K562 (cell line): Measurements from ENCODE around the gene CCDC136. TPM values are rescaled to one million over a fixed set of nuclear protein-coding genes. Genes with fewer than 3 reads are reported as not detected.

Experiments
- AFF4 ChIP-seq: sonication (generic); formaldehyde crosslinking; IDR thresholded peaks from 2 replicates; pipeline ENCODE4 v1.8.0; 2023; ENCODE audit warnings: mild to moderate bottlenecking, missing genetic modification reagents
- CBX3 ChIP-seq, 2 experiments: IDR thresholded peaks; 1 replicate in 1 of 2; 2 replicates in 1 of 2; pipeline ENCODE4 v1.6.1; 2012; ENCODE audit warnings: inconsistent platforms in 2 of 2, low read length in 2 of 2, borderline replicate concordance in 1 of 2, control low read depth in 1 of 2
- CC2D1A ChIP-seq: fragments of 450-650 bp; IDR thresholded peaks from 2 replicates; pipeline ENCODE4 v1.6.1; 2017; ENCODE audit warnings: mild to moderate bottlenecking
- CLOCK ChIP-seq: fragments of 250-450 bp; sonication (Bioruptor Pico); IDR thresholded peaks from 2 replicates; pipeline ENCODE4 v1.4.0; 2020; ENCODE audit warnings: mild to moderate bottlenecking, moderate library complexity, borderline replicate concordance
- CTCFL ChIP-seq: IDR thresholded peaks from 2 replicates; pipeline ENCODE4 v1.6.1; 2011; ENCODE audit warnings: borderline replicate concordance, low read depth, mild to moderate bottlenecking, moderate library complexity, low read length; ENCODE audit not compliant: insufficient read depth, poor library complexity, severe bottlenecking
- ELK1 ChIP-seq: sonication (generic); formaldehyde crosslinking; IDR thresholded peaks from 2 replicates; pipeline ENCODE4 v1.8.1; 2022; ENCODE audit warnings: missing genetic modification reagents
- FOXM1 ChIP-seq, 2 experiments: fragments of 450-650 bp in 1 of 2; sonication (generic) in 1 of 2; formaldehyde crosslinking in 1 of 2; IDR thresholded peaks; 2 replicates each; pipeline versions ENCODE4 v1.6.1 to v1.9.0; 2017 to 2022; ENCODE audit warnings: low read depth in 2 of 2, mild to moderate bottlenecking in 2 of 2, missing genetic modification reagents in 1 of 2, moderate library complexity in 1 of 2
- PHB ChIP-seq: fragments of 250-450 bp; sonication (Bioruptor Pico); IDR thresholded peaks from 2 replicates; pipeline ENCODE4 v1.5.0; 2021
- POU5F1 ChIP-seq: fragments of 150-350 bp; IDR thresholded peaks from 2 replicates; pipeline ENCODE4 v1.6.1; 2014; ENCODE audit warnings: borderline replicate concordance, low read length, low read depth, mild to moderate bottlenecking; ENCODE audit not compliant: partially characterized antibody
- PPARD ChIP-seq: fragments of 250-450 bp; sonication (Bioruptor Pico); IDR thresholded peaks from 2 replicates; pipeline ENCODE4 v1.8.0; 2022; ENCODE audit warnings: inconsistent platforms, mild to moderate bottlenecking, moderate library complexity
- RBBP5 ChIP-seq: fragments of 200-600 bp; sonication (generic); IDR thresholded peaks from 2 replicates; pipeline ENCODE4 v1.6.1; 2012; ENCODE audit warnings: borderline replicate concordance, mild to moderate bottlenecking, low read length, control low read depth, inconsistent platforms; ENCODE audit not compliant: insufficient read depth, poor library complexity, severe bottlenecking
- SOX6 ChIP-seq: fragments of 450-650 bp; IDR thresholded peaks from 2 replicates; pipeline ENCODE4 v1.6.1; 2014; ENCODE audit warnings: mild to moderate bottlenecking
- SRF ChIP-seq, 2 experiments: fragments of 250-450, 450-650 bp in 1 of 2; sonication (Bioruptor Pico) in 1 of 2; sonication (generic) in 1 of 2; formaldehyde crosslinking; IDR thresholded peaks; 2 replicates each; pipeline versions ENCODE4 v1.5.0 to v1.5.1; 2020 to 2022; ENCODE audit warnings: mild to moderate bottlenecking in 1 of 2, missing genetic modification reagents in 1 of 2
- ZC3H4 ChIP-seq: sonication (generic); formaldehyde crosslinking; IDR thresholded peaks from 2 replicates; pipeline ENCODE4 v1.9.0; 2021; ENCODE audit warnings: missing genetic modification reagents, borderline replicate concordance
- ZNF707 ChIP-seq: fragments of 250-450 bp; sonication (Bioruptor Pico); conservative IDR thresholded peaks from 2 replicates; pipeline ENCODE4 v1.8.0; 2022; ENCODE audit warnings: inconsistent platforms, mild to moderate bottlenecking, moderate library complexity
- ZNF77 ChIP-seq: fragments of 250-450 bp; sonication (Bioruptor Pico); IDR thresholded peaks from 2 replicates; pipeline ENCODE4 v1.5.0; 2020
- ZNF830 ChIP-seq: fragments of 250-450 bp; sonication (Bioruptor Pico); IDR thresholded peaks from 2 replicates; pipeline ENCODE4 v1.5.0; 2021; ENCODE audit warnings: mild to moderate bottlenecking
- polyA plus RNA-seq, 8 experiments: library from polyadenylated mRNA; depleted of rRNA in 4 of 8; stranded (reverse) in 5 of 8; unstranded in 3 of 8; fragments of >200 nt; fragmentation: Nextera tagmentation in 2 of 8; fragmentation: Illumina TruSeq in 1 of 8; extraction: Ambion mirVana in 2 of 8; extraction: Trizol in 1 of 8; gene quantifications; 2 replicates each; pipeline versions ENCODE4 v1.2.1 to v1.2.3, GENCODE V29; 2011 to 2014; ENCODE audit warnings: inconsistent platforms in 1 of 8, missing spikeins in 1 of 8
- total RNA-seq, 7 experiments: library from RNA; depleted of rRNA in 6 of 7; stranded (reverse); fragments of >200 nt in 6 of 7; fragmentation: Illumina TruSeq in 2 of 7; extraction: Trizol in 2 of 7; gene quantifications; 2 replicates each; pipeline versions ENCODE4 v1.2.1 to v1.2.3, GENCODE V29; 2011 to 2021; ENCODE audit warnings: low replicate concordance in 1 of 7

Gene CCDC136
- total and polyA plus RNA-seq, 9 of the 15 experiments (the other 6 are each of a cell fraction or from before 2014, with no cell fraction given) = 2.4 to 40.8 (median 26.5) TPM

GRCh38 chr7:128861957-128862570 is 70.3 kb downstream of the CCDC136 start (continued):
- TF ChIP-seq CLOCK (CRISPR knock-in tag) = no peak
- no peak for TF ChIP-seq ZNF707 (CRISPR knock-in tag)
- no peak for TF ChIP-seq CTCFL
- no peak for TF ChIP-seq ZNF77 (CRISPR knock-in tag)
- no peak for TF ChIP-seq AFF4
- TF ChIP-seq PPARD = no peak
- no peak for TF ChIP-seq CC2D1A
- no peak for TF ChIP-seq ZNF830 (CRISPR knock-in tag)
- no peak for TF ChIP-seq CBX3 (IDR thresholded peaks at IDR 0.05; ENCODE audit: borderline replicate concordance in 1 of 2, low read length in 2 of 2)
- TF ChIP-seq ELK1 (CRISPR knock-in tag) = no peak
- no peak for TF ChIP-seq SRF (CRISPR knock-in tag; IDR thresholded peaks at IDR 0.05)
- no peak for TF ChIP-seq ZC3H4
- no peak for TF ChIP-seq PHB (CRISPR knock-in tag)
- TF ChIP-seq FOXM1 (IDR thresholded peaks at IDR 0.05; ENCODE audit: low read depth) = no peak
- TF ChIP-seq FOXM1 (CRISPR knock-in tag; IDR thresholded peaks at IDR 0.05; ENCODE audit: low read depth) = no peak
- TF ChIP-seq POU5F1 = no peak
- TF ChIP-seq RBBP5 = no peak
- TF ChIP-seq SOX6 = no peak
